Measurements from ENCODE around the gene C1orf21.

DNA sequence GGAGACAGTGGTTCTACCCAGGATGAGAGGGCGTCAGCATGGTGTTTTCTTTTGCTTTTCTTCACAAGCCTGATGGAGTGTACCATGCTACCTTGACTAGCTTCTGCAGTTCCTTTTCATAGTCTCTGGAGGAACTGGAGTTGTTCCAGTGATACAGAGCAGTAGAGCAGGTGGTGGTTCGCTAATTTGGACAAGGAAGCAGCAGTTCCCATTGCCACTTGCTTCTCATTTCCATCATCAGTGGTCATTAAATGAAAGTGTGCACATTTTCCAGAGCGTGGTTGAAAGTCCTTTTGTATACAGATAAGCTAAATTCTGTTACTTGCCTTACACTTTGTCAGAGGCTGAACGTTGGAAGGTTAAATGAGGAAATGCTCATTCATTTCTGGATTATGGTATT is 182.3 kb downstream of the C1orf21 start:
- TF ChIP-seq EZH2 (IDR thresholded peaks at IDR 0.05; ENCODE audit: low read length, missing control alignments), result no peak
- TF ChIP-seq, protein P1, sequence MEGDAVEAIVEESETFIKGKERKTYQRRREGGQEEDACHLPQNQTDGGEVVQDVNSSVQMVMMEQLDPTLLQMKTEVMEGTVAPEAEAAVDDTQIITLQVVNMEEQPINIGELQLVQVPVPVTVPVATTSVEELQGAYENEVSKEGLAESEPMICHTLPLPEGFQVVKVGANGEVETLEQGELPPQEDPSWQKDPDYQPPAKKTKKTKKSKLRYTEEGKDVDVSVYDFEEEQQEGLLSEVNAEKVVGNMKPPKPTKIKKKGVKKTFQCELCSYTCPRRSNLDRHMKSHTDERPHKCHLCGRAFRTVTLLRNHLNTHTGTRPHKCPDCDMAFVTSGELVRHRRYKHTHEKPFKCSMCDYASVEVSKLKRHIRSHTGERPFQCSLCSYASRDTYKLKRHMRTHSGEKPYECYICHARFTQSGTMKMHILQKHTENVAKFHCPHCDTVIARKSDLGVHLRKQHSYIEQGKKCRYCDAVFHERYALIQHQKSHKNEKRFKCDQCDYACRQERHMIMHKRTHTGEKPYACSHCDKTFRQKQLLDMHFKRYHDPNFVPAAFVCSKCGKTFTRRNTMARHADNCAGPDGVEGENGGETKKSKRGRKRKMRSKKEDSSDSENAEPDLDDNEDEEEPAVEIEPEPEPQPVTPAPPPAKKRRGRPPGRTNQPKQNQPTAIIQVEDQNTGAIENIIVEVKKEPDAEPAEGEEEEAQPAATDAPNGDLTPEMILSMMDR (conservative IDR thresholded peaks at IDR 0.05 in 1 of 2, IDR thresholded peaks at IDR 0.05 in 1 of 2; ENCODE audit: low read depth in 1 of 2, low read length in 2 of 2), result no peak

All from fibroblast of lung (primary cell).